Right lung (tissue), 5 donors: ENCODE data around the gene SUGP1. TPM values are rescaled to one million over a fixed set of nuclear protein-coding genes. Genes with fewer than 3 reads are reported as not detected.

Source experiments
- DNase-seq, 2 donors: peaks; one replicate each; pipeline ENCODE4 v3.0.0-alpha.2; 2013
- polyA plus RNA-seq, 5 donors: library from polyadenylated mRNA; unstranded; fragments of 120-200 nt; gene quantifications; one replicate each; pipeline versions ENCODE4 v1.2.1 to v1.2.3, GENCODE V29; 2013; ENCODE audit warnings: inconsistent platforms in 1 of 5, low replicate concordance in 1 of 5; ENCODE audit not compliant: insufficient read length in 5 of 5, insufficient read depth in 1 of 5

The SUGP1 gene
- polyA plus RNA-seq, 5 donors = 38.6 to 57.1 (median 50.4) TPM

- no peak for DNase-seq
Measured at GRCh38 chr19:19343762-19344161, 23.5 kb upstream of the SUGP1 start.

- no peak for DNase-seq
Measured at GRCh38 chr19:19343016-19343362, 22.7 kb upstream of the SUGP1 start.

- DNase-seq = peak in 1 of 2 donors; percentile 38
Measured at GRCh38 chr19:19342086-19343015, 22.0 kb upstream of the SUGP1 start.

- no peak for DNase-seq
Measured at GRCh38 chr19:19341026-19341425, 20.7 kb upstream of the SUGP1 start.

- no peak for DNase-seq
Measured at GRCh38 chr19:19338082-19338481, 17.8 kb upstream of the SUGP1 start.

GRCh38 chr19:19337120-19337519 lies 16.8 kb upstream of the SUGP1 start:
- DNase-seq = no peak

- DNase-seq = no peak
Measured at GRCh38 chr19:19336597-19336996, 16.3 kb upstream of the SUGP1 start.

- no peak for DNase-seq
Measured at GRCh38 chr19:19335408-19336158, 15.3 kb upstream of the SUGP1 start.

- no peak for DNase-seq
Measured at GRCh38 chr19:19334989-19335344, 14.7 kb upstream of the SUGP1 start.

GRCh38 chr19:19334063-19334988 lies 14.0 kb upstream of the SUGP1 start:
- no peak for DNase-seq

- no peak for DNase-seq
Measured at GRCh38 chr19:19329126-19329525, 8.8 kb upstream of the SUGP1 start.

GRCh38 chr19:19327672-19328071 lies 7.4 kb upstream of the SUGP1 start:
- no peak for DNase-seq

- DNase-seq = no peak
Measured at GRCh38 chr19:19324059-19324770, 3.9 kb upstream of the SUGP1 start.

GRCh38 chr19:19321141-19321577 lies 850 bp upstream of the SUGP1 start:
- DNase-seq = no peak

- no peak for DNase-seq
Measured at GRCh38 chr19:19319732-19320360, 463 bp downstream of the SUGP1 start.

GRCh38 chr19:19316082-19316481 lies 4.2 kb downstream of the SUGP1 start:
- no peak for DNase-seq

GRCh38 chr19:19315444-19315843 lies 4.9 kb downstream of the SUGP1 start:
- no peak for DNase-seq

GRCh38 chr19:19308373-19308772 lies 11.9 kb downstream of the SUGP1 start:
- DNase-seq = no peak

GRCh38 chr19:19306191-19306590 lies 14.1 kb downstream of the SUGP1 start:
- DNase-seq = no peak

GRCh38 chr19:19305696-19306095 lies 14.6 kb downstream of the SUGP1 start:
- DNase-seq = no peak

GRCh38 chr19:19305066-19305465 lies 15.2 kb downstream of the SUGP1 start:
- no peak for DNase-seq
